NB4 (cell line): Measurements from ENCODE around the gene HOXB3.
"Not testable (repeated sequence)": the region's sequence is repeated elsewhere in the genome, so short reads cannot be mapped to it uniquely, and the experiment has no call there.

Experiments used
- DNase-seq: peaks from one replicate; pipeline ENCODE4 v3.0.0; 2010; ENCODE audit warnings: low read depth
- H3K4me3 ChIP-seq: one replicate; pipeline ENCODE4 v1.5.1; 2011; ENCODE audit warnings: mild to moderate bottlenecking, low read depth, low read length, moderate library complexity
- MYC ChIP-seq: IDR thresholded peaks from 2 replicates; pipeline ENCODE4 v1.6.1; 2011; ENCODE audit warnings: low read depth, low read length
- POLR2A ChIP-seq: IDR thresholded peaks from 2 replicates; pipeline ENCODE4 v1.6.1; 2011; ENCODE audit warnings: mild to moderate bottlenecking; ENCODE audit not compliant: insufficient read length; ENCODE audit errors: extremely low read depth
- TF ChIP-seq, protein P1 (sequence below): IDR thresholded peaks from one replicate; pipeline ENCODE4 v1.5.1; 2012; ENCODE audit warnings: low read depth, low read length
- TF ChIP-seq, protein P2 (sequence below): IDR thresholded peaks from 2 replicates; pipeline ENCODE4 v1.6.1; 2011; ENCODE audit warnings: low read depth, low read length

The HOXB3 gene

DNA sequence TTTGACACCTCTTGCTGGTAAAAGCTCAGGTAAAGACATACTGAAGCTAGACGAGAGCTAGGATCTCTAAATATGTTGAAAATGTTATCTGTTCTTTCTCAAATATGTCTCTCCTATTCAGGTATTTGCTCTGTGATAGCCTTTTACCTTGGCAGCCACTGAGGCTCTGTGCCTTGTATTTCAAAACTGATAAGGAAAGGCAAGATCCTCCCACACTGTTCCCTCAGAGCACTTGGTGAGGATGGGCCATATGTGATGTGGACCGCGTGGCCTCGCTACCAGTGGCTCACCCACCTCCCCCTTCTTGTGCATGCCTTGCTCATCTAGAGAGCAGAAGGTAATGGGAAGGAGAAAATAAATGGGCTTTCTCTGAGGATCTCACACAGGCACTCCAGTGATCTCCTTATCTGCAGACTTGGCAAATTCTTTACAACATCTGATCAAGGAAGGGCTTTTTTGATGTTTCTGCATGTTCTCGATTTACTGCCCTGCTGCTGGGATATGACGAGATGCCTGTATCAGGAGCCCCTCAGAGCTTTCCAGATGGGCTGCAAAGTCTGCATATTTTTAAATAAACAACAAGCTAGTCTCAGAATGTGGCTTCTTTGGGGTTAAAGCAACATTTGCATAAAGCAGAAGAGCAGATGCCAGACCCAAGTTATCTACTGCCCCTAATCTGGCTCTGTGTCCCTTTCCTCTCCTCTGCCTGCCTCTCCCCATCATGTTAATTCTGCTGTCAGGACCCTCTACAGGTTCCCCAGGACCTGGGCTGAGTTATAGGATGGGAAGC is 76.2 kb downstream of the HOXB3 start:
- TF ChIP-seq MYC (no peak), POLR2A (no peak)
- TF ChIP-seq, protein P1, sequence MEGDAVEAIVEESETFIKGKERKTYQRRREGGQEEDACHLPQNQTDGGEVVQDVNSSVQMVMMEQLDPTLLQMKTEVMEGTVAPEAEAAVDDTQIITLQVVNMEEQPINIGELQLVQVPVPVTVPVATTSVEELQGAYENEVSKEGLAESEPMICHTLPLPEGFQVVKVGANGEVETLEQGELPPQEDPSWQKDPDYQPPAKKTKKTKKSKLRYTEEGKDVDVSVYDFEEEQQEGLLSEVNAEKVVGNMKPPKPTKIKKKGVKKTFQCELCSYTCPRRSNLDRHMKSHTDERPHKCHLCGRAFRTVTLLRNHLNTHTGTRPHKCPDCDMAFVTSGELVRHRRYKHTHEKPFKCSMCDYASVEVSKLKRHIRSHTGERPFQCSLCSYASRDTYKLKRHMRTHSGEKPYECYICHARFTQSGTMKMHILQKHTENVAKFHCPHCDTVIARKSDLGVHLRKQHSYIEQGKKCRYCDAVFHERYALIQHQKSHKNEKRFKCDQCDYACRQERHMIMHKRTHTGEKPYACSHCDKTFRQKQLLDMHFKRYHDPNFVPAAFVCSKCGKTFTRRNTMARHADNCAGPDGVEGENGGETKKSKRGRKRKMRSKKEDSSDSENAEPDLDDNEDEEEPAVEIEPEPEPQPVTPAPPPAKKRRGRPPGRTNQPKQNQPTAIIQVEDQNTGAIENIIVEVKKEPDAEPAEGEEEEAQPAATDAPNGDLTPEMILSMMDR = no peak
- TF ChIP-seq, protein P2, sequence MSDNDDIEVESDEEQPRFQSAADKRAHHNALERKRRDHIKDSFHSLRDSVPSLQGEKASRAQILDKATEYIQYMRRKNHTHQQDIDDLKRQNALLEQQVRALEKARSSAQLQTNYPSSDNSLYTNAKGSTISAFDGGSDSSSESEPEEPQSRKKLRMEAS = no peak
- H3K4me3 ChIP-seq = no peak overlapping the region
- DNase-seq = no peak

DNA sequence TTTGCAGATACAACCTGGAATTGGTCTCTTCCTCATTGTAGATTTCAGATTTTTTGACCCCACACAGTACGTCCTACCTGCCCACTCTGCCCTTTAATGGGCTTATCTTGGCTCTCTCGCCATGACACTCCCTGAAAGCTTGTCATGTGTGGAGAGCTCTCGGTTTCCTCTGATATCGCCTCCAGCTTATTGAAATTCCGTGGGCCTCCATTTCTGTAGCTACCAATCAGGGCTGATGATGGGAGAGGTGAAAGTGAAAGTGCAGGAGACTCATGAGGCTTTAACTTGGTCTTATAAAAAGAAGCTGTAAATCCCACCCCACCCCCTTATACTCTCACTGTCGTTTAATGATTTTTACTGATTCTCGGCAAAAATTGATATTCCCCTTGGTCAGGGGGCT is 76.9 kb downstream of the HOXB3 start:
- no peak for DNase-seq
- H3K4me3 ChIP-seq = no peak overlapping the region
- TF ChIP-seq, protein P1 = no peak

DNA sequence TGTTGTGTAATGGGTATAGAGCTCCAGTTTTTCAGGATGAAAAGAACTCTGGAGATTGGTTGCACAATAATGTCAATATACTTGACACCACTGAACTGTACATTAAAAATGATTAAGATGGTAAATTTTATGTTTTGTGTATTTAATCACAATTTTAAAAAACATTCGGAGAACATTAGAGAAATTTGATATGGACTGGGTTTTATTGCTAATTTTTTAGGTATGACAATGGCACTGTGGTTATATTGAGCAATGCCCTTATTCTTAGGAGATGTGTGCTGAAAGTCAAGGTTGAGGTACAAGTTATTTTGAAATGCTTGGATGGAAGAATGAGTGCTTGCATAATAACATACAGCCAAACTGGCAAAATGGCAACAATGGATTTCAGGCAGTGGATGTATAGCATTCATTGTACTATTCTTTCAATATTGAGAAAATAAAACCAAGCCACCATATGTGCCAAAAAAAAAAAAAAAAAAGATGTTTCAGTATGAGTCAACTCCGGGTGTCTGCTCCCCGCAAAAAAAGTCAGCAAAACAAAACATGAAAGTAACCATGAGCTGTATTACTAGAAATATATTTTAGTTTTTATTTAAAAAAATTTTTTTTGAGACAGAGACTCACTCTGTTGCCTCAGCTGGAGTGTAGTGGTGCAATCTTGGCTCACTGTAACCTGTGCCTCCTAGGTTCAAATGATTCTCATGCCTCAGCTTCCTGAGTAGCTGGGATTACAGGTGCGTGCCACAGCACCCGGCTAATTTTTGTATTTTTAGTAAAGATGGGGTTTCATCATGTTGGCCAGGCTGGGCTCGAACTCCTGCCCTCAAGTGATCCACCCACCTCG is 79.1 kb downstream of the HOXB3 start:
- DNase-seq = peak; percentile 46
- H3K4me3 ChIP-seq = no peak overlapping the region
- TF ChIP-seq MYC (no peak), POLR2A (no peak)
- TF ChIP-seq, protein P1 = no peak
- TF ChIP-seq, protein P2 = no peak

DNA sequence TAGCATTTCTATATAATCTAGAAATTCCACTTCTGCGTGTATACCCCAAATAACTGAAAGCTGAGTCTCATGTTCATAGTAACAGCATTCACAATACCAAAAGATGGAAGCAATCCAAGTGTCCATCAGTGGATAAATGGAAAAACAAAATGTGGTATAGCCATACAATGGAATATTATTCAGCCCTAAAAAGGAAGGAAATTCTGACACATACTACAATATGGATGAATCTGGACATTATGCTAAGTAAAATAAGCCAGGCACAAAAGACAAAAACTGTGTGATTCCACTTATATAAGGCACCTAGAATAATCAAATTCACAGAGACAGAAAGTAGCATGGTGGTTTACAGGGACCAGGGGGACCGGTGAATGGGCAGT is 79.7 kb downstream of the HOXB3 start:
- TF ChIP-seq, protein P1 = no peak
- no peak for TF ChIP-seq POLR2A
- TF ChIP-seq, protein P2 = no peak
- TF ChIP-seq MYC = no peak
- peak; percentile 5 for DNase-seq
- H3K4me3 ChIP-seq = no peak overlapping the region

DNA sequence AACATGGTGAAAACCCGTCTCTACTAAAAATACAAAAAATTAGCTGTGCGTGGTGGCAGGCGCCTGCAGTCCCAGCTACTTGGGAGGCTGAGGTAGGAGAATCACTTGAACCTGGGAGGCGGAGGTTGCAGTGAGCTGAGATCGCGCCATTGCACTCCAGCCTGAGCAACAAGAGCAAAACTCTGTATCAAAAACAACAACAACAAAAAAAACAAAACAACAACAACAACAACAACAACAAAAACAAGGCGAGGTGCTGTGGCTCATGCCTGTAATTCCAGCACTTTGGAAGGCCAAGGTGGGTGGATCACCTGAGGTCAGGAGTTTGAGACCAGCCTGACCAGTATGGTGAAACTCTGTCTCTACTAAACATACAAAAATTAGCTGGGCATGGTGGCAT is 80.3 kb downstream of the HOXB3 start:
- not testable (repeated sequence) for DNase-seq, H3K4me3 ChIP-seq

DNA sequence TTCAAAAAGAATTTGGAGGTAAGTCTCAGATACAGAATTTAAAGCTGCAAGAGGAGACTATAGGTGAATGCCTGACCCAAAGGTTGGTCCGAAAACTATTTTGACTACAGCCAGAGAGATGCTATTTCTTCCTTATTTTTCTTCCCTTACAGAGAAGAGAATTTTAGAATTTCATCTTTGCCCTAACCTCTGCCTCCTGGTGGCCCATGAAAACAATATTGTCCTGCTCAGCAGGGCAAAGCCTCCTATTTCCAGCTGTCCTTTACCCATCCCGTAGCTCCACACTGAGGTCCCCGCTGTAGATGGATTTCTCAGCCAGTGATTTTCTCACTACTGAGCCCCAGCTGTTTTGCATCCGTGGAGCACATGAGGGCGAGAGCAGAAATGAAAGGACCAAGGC is 83.8 kb downstream of the HOXB3 start:
- no peak overlapping the region for H3K4me3 ChIP-seq
- TF ChIP-seq POLR2A = no peak
- no peak for TF ChIP-seq MYC
- TF ChIP-seq, protein P2 = no peak
- TF ChIP-seq, protein P1 = no peak
- DNase-seq = no peak
